Measurements from ENCODE around the gene SPATA46.
"Not testable (repeated sequence)": the region's sequence is repeated elsewhere in the genome, so short reads cannot be mapped to it uniquely, and the experiment has no call there.

SPATA46 gene

DNA sequence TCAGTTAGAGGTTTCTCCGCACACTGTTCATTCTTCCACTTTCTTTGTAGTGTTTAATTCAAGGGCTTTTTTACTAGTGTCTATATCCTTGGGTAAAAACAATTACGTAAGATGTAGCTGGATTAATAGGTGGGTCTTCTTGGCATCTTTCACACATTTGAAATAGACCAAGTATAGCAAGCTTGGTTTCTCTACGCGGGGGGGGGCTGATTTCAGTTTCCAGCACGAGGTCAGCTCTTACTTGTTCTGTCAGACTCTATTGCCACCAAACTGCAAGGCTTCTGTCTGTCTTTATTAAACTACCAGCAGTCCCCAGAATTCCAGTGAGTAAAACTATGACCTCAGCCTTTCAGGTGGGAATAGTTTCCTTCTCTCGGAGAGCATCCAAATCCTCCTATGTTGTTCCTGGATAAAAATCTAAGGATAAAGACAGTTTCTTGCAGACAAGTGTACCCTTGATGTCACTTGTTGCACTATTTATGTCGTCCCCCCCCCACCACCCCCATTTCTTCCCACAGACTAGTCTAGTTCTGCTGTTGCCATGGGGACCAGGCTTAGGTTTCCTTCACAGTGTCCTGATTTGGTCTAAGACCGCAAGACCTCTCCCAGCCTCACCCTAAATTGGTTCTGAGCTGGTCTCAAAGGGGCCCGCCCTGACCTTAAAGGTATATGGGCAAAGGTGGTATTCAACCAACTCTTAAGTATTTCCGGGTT is 17.0 kb downstream of the SPATA46 start:
- TF ChIP-seq, protein P1, sequence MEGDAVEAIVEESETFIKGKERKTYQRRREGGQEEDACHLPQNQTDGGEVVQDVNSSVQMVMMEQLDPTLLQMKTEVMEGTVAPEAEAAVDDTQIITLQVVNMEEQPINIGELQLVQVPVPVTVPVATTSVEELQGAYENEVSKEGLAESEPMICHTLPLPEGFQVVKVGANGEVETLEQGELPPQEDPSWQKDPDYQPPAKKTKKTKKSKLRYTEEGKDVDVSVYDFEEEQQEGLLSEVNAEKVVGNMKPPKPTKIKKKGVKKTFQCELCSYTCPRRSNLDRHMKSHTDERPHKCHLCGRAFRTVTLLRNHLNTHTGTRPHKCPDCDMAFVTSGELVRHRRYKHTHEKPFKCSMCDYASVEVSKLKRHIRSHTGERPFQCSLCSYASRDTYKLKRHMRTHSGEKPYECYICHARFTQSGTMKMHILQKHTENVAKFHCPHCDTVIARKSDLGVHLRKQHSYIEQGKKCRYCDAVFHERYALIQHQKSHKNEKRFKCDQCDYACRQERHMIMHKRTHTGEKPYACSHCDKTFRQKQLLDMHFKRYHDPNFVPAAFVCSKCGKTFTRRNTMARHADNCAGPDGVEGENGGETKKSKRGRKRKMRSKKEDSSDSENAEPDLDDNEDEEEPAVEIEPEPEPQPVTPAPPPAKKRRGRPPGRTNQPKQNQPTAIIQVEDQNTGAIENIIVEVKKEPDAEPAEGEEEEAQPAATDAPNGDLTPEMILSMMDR (IDR thresholded peaks at IDR 0.05; ENCODE audit: low read depth, low read length): no peak
- no peak overlapping the region for H3K4me3 ChIP-seq (ENCODE audit: low read depth, low read length)
- in situ Hi-C loops (cut with HindIII; ENCODE audit: low sequenced_read_pairs): no loop called here
- DNase-seq (ENCODE audit: low read depth, low spot score): no peak

DNA sequence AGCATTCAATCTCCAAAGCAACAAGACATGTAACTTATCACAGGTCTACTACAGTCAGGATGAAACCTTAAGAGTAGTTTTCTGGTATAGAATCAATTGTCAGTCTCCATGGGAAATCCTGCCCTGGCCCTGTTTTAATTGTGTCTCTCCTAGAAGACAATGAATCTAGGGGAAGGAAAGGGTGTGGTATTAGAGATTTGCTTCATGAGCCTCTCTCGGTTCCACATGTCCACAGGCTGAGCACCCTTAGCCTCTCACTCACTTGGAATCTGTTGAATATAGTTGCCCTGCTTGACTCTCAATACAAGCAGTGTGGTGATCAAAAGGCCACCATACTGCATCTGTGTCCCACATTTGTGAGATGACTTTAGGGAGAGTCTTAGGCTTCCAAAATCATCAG is 17.7 kb downstream of the SPATA46 start:
- no peak overlapping the region for H3K4me3 ChIP-seq (ENCODE audit: low read depth, low read length)
- DNase-seq (ENCODE audit: low read depth, low spot score): no peak
- in situ Hi-C loops (cut with HindIII; ENCODE audit: low sequenced_read_pairs): no loop called here
- TF ChIP-seq, protein P1 (IDR thresholded peaks at IDR 0.05; ENCODE audit: low read depth, low read length): no peak

DNA sequence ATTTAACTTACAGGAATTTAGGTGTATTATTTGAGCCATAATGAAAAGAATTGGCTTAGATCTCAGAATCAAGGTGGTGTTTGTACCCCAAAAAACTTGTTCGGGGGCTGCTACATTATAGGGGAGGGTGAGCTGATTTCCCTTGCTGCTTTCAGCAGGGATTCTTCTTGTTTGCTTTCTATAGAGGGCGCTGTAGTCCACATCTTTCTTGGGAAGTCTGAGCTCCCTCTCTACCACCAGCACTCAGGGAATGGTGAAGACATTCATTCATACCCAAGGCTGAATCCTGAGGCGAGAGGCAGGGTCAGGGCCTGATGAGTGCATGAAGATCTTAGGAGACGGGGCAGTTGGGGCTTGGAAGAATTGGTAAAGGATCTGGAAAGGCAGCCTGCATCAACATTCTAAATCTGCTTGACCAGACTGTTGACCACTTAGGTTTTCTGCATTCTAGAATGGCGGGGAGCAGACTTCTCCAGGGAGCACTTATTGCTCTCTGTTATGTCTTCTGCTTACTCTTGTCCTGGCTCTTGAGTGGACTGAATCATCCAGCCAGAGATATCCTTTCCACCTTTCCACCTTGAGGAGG is 18.9 kb downstream of the SPATA46 start:
- in situ Hi-C loops (cut with HindIII; ENCODE audit: low sequenced_read_pairs): no loop called here
- peak; percentile 25 for DNase-seq (ENCODE audit: low read depth, low spot score)
- no peak overlapping the region for H3K4me3 ChIP-seq (ENCODE audit: low read depth, low read length)
- TF ChIP-seq, protein P1 (IDR thresholded peaks at IDR 0.05; ENCODE audit: low read depth, low read length): peak; percentile 45

DNA sequence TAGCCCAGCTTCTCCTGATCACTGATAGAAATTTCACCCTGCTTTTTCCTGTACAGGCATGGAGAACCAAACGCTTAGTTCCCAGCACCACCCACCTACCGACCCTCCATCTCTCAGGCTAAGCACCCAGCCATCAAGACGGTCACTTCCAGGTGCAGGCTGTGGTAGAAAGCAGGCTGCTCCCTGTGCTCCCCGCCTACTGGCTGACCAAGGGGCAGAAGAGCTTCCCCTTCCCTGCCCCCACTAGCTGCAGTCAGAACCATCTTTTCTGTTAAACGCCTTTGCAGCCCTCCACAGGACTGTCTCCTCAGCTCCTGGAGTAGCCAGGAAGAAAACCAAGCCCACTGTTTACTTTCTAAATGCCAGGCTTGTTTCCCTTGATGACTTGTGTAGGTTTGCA is 23.0 kb downstream of the SPATA46 start:
- no peak overlapping the region for H3K4me3 ChIP-seq (ENCODE audit: low read depth, low read length)
- in situ Hi-C loops (cut with HindIII; ENCODE audit: low sequenced_read_pairs): no loop called here
- DNase-seq (ENCODE audit: low read depth, low spot score): no peak
- TF ChIP-seq, protein P1 (IDR thresholded peaks at IDR 0.05; ENCODE audit: low read depth, low read length): no peak

DNA sequence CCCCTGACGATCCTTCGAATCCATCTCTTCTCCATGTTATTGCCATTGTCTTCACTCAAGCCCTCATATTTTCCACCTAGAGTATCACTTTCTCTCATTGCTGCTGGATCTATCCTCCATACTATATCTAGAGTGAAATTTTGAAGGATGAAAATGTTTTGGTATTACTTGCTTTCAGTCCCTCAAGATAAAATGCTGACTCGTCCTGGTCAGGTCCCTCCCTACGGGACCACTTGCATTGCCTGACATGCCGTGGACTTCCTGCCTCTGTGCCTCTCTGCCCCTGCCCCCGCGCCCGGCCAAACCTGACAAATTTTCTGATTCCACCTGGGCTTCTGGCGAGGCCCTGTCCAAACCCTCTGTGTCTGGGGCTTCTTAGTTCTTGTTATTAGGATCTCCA is 23.6 kb downstream of the SPATA46 start:
- DNase-seq (ENCODE audit: low read depth, low spot score): no peak
- in situ Hi-C loops (cut with HindIII; ENCODE audit: low sequenced_read_pairs): no loop called here
- no peak overlapping the region for H3K4me3 ChIP-seq (ENCODE audit: low read depth, low read length)
- TF ChIP-seq, protein P1 (IDR thresholded peaks at IDR 0.05; ENCODE audit: low read depth, low read length): no peak

DNA sequence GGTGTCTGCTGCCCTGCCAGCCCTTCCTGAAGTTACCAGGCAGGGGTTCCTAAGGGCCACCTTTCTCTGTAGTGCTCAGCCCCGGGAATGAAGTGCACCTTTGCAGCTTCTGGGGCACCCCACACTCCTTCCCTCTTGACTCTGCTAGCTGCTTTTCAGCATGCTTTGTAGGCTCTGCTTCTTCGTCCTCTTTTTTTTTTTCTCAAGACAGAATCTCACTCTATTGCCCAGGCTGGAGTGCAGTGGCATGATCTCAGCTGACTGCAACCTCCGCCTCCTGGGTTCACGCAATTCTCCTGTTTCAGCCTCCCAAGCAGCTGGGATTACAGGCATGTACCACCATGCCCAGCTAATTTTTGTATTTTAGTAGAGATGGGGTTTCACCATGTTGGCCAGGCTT is 24.8 kb downstream of the SPATA46 start:
- DNase-seq (ENCODE audit: low read depth, low spot score); in situ Hi-C loops (cut with HindIII; ENCODE audit: low sequenced_read_pairs); H3K4me3 ChIP-seq (ENCODE audit: low read depth, low read length): not testable (repeated sequence)

DNA sequence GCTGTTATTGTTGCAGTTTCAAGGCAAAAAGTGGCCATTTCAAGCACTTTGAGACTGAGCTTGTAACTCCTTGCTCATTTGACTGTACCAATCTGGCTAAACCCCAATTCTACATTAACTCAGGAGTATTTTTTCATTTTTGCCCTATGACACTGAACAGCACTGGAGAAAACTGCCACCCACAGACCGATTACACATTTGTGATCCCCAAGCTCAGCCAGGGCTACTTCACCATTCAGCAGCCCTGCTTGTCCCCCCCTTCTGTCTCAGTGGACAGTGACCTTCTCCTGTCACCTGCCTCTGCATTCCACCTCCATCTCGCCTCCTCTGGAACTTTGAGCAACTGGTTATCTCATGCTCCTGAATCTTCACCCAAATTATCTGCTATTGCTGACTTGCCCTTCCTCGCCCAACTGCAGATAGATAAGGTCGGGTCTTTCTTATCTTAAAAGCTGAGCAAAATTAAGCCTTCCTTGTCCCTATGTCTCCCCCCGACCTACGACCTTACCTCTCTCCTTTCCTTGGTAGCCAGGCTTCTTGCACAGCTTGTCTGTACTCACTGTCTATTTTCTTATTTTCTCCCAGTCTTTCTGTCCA is 25.3 kb downstream of the SPATA46 start:
- TF ChIP-seq, protein P1 (IDR thresholded peaks at IDR 0.05; ENCODE audit: low read depth, low read length): no peak
- in situ Hi-C loops (cut with HindIII; ENCODE audit: low sequenced_read_pairs): no loop called here
- no peak for DNase-seq (ENCODE audit: low read depth, low spot score)
- H3K4me3 ChIP-seq (ENCODE audit: low read depth, low read length): no peak overlapping the region
